Stimulated activated CD8-positive, alpha-beta memory T cell treated with anti-CD3 and anti-CD28 coated beads, Interleukin-2, amount 100 ng/mL, for 48 hours (primary cell): Measurements from ENCODE around the gene LAMP5.

ENCODE experiments used
- DNase-seq, 2 donors: peaks; one replicate each; pipeline ENCODE4 v3.0.0-alpha.2; 2020; ENCODE audit warnings: low read depth in 2 of 2

LAMP5 gene

DNA sequence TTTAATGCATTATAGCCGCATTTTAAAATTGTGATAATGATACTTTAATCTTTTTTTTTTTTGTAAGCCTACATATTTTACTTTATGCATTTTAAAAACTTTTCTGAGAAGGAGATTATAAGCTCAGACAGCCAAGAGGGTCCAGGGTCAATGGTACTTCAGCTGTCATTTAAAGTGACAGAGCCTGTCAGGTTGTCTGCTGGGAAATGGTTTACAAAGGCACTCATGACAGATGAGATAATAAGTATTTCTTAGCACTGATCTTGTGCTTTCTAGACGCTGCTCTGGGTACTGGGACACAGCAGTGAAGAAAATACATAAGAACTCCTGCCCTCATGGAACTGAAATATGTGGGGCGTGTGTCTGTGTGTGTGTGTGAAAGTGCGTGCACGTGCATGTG is 19.6 kb downstream of the LAMP5 start:
- DNase-seq = no peak

- DNase-seq = no peak
Measured at GRCh38 chr20:9535449-9535848, 21.1 kb downstream of the LAMP5 start.

DNA sequence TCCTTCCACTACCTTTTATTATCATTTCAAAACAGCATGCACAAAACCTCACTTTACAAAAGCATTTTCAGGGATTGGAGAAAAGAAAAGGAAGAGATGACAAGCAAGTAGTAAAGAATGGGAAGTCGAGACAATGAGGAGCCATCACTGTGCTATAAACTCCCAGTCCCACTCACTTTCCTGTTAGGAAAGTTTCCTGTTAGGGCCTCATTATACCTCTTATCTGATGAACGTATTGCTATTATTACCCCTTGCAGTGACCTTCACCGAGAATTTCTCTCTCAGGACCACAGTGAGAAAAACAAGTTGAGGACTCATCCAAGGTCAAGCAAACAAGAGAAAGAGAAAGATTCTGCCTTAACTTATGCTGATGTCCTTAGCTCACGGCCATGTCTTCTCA is 28.8 kb downstream of the LAMP5 start:
- no peak for DNase-seq

DNA sequence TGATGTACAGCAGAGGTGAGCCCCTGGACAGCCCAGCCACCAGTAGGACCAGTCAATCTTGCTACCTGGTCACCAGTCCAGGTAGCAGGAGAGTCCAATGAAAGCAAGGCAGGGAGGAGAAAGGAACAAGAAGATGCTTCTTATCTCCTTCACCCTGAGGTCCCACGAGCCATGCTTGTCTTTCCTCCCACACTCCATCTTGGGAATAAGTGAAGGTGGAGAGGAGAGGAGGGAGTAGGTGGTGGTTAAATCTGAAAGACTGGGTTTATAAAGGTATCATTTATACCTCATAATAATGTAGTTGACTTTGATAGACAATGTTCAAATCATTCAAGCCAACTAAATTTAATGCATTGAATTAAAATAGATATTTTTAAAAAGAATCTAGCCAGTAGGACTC is 35.9 kb downstream of the LAMP5 start:
- no peak for DNase-seq

GRCh38 chr20:9550871-9551270 is 36.5 kb downstream of the LAMP5 start:
- no peak for DNase-seq

GRCh38 chr20:9551808-9552550 is 37.6 kb downstream of the LAMP5 start:
- no peak for DNase-seq

- DNase-seq = no peak
Measured at GRCh38 chr20:9555781-9556180, 41.4 kb downstream of the LAMP5 start.

GRCh38 chr20:9557411-9557810 is 43.0 kb downstream of the LAMP5 start:
- DNase-seq = no peak

GRCh38 chr20:9565910-9566550 is 51.6 kb downstream of the LAMP5 start:
- DNase-seq = no peak

DNA sequence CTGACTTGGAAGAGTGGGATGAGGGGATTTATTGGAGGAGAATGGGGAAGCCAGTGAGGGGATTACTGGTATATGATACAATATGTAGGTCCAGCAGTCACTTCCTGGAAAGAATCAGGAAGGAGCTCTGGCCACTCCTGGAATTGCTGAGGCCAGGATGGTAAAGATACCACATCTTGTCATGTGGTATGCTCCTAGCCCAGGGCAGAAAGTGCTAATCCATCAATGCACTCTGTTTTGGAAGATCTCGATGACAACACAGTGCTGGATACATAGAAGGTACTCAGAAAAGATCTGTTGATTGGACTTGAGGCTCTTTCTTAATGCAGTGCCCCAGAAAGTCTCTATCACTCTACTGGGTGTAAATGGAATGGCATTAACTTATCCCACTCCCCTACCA is 52.6 kb downstream of the LAMP5 start:
- DNase-seq = no peak

DNA sequence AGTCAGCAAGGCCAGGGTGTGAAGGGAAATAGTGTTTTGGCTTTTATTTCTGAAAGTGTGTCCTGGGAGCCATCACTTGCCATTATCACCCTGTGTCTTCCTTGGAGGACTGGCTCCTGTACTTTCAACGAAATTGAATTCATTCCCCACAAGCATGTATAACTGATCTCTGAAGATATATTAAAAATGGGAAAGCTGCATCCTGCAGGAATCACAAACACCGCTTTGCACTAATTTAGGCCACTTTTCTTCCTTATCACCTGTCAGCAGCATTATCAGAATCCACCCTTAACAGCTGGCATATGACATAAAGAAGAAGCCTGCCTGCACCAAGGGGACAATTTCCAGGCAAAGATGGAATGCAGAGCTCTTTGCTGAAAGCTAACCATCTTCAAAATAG is 56.2 kb downstream of the LAMP5 start:
- DNase-seq = no peak

DNA sequence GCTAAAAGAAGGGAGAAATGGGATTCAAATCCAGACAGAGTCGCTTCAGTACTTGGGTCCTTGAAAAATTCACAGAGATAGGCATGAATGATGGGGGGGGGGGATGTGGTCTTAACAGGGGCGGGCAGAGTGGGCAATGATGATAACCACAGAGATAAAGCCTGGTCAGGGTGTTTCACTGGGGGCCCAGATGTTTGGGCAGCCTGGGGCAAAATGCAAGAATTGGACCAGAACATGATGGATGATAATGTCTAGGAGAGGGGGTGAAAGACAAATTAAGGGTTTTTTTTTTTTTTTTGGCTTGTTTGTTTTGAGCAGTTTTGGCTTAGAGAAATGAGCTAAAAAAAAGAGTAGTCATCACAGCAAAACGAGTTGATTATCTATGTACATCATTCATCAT is 57.4 kb downstream of the LAMP5 start:
- no peak for DNase-seq

GRCh38 chr20:9572670-9573069 is 58.3 kb downstream of the LAMP5 start:
- no peak for DNase-seq

DNA sequence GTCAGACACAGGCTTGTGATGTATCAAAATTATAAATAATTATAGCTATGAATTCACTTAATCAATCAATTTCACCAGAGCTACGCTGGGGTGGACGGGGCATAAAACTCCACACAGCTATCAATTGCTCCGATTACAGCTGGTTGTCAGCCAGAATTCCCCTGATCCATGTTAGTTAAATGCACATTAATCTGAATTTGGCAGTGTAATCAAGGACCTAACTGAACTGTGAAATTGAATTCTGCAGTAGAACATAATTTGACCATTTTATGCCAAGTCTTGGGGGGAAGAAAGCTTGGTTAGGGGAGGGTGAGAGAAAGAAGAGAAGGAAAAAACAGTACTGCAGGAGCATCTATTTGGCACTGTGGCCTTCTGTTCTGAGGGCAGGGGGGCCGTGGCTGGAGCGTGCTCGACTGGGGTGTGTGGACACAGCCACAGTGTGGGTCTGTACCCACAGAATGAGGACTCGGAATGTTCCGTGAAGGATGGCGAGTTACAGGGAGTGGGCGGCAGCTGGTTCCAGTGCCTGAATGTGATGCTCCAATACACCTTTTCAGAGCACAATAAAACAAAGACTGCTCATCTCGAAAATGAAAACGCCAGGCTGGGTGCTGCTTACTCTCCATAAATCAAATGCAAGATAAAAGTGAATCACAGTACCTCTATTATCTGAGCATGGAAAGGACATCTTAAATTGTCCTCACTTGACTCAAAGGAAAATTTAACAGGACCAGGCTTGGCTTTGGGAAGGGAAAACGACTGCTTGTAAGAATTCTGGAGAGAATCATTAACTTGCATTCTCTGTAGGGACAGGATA is 59.2 kb downstream of the LAMP5 start:
- DNase-seq = no peak

- DNase-seq = no peak
Measured at GRCh38 chr20:9574181-9574580, 59.8 kb downstream of the LAMP5 start.

DNA sequence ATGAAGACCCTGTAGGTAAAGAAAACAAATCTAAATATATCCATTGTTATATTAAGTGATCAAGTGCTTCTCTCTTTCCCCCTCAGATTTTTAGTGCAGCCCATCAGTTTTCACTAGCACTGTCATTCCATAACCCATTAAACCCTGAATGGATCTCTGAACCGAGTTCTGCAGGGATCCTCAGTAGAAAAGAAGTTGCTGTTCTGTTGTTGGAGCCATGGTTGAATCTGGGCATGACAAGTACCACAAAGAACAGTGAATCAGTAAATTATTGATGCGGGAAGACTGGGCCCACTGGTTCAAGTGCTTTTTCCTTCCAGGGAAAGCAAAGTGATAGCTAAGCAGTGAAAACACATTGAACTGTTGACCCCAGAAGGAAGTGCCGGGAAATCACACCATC is 60.4 kb downstream of the LAMP5 start:
- DNase-seq = no peak

- no peak for DNase-seq
Measured at GRCh38 chr20:9575836-9576235, 61.4 kb downstream of the LAMP5 start.

- DNase-seq = no peak
Measured at GRCh38 chr20:9576695-9577094, 62.3 kb downstream of the LAMP5 start.

- no peak for DNase-seq
Measured at GRCh38 chr20:9577397-9577796, 63.0 kb downstream of the LAMP5 start.

DNA sequence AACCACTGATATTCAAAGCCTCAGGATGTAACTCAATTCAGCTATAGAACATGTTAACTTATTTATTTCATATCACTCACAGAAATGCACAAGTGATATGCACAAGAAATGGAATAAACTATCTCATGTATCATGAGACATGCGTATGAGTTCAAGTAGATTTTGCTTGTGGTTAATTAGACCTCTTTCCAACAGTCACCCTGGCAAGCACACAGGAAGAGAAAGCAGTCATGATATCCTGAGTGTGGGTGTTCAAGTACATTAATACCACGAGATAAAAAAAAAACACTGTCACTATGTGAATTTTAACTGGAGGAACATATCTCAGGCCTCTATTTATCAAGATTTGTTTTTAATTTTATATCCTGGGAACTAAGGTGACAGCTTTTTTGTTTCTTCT is 64.2 kb downstream of the LAMP5 start:
- no peak for DNase-seq
